H4 (cell line): ENCODE results near the gene CDC14A. TPM values are rescaled to one million over a fixed set of nuclear protein-coding genes. Genes with fewer than 3 reads are reported as not detected.
A peak's percentile ranks its signal among the peaks of the same experiment; 100 is the strongest.

Experiments used
- DNase-seq: peaks from one replicate; pipeline ENCODE4 v3.0.0-alpha.2; 2015; ENCODE audit warnings: low spot score
- total RNA-seq: library from RNA; depleted of rRNA; stranded (reverse); fragments of >200 nt; shearing (Covaris generic); gene quantifications from 2 replicates; pipeline ENCODE4 v1.2.3, GENCODE V29; 2014

Gene CDC14A
- total RNA-seq, 1 experiment from 2014 or later: 2.3 TPM

DNA sequence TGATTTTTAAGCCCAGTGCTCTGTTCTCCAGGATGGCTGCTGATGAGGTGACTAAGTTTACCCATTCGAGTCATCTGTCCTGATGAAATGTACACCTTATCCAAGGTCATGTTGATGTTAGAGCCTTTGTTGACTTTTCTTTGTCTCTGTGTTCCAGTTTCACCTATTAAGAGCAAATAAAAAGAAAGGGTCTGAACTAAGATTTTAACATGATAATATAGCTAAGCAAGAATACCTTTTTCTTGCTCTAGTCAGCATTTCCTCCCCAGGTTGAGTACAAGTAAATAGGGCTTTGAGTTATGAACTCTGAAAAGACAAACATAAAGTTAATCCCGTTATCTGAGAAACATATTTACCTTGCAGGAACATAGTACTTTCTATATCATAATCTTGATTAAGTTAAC, 133.6 kb downstream of the CDC14A start:
- DNase-seq: no peak

DNA sequence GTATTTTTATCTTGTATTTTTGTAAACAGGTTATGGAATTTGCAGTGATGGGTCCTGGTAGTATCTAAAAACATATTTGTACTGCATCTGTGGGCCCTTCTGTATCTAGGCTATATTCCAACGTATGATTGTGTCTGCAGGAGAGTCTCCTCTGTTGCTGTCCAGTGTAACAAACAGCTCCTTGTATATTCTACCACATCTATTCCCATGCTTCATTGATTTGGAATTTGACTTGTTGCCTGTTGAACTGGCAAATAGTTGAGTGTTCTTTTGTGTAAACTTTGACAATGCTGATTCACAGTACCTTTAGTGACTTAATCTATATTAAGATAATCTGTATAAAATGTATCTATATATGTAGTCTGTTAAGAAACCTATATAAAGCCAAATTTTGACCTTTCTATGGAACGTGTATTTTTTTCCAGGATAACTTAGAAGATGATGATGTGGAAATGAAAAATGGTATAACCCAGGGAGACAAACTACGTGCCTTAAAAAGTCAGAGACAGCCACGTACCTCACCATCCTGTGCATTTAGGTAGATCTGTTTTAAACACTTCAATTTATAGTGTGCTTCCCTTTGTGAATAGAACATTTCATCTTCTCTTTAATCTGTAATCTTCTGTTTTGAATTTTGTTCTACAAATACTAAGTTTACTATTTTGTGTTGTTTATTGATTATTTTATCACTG, 142.2 kb downstream of the CDC14A start:
- no peak for DNase-seq

DNA sequence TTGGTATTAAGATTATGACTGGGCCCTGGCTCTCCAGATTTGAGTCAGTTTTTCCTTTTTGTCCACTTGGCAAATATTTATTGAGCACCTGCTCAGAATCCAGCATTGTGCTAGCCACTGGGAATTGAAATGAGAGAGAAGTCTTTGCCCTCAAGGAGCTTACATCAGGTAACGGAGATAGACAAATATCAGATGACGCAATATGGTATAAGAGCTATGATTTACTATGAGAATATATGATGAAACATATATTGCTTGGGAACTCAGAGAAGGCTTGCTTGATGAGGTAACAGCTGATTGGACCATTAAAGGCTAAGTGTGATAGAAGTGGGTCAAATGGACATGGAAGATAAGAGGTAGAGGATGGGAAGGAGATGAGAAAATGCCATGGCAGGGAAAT, 144.6 kb downstream of the CDC14A start:
- no peak for DNase-seq

DNA sequence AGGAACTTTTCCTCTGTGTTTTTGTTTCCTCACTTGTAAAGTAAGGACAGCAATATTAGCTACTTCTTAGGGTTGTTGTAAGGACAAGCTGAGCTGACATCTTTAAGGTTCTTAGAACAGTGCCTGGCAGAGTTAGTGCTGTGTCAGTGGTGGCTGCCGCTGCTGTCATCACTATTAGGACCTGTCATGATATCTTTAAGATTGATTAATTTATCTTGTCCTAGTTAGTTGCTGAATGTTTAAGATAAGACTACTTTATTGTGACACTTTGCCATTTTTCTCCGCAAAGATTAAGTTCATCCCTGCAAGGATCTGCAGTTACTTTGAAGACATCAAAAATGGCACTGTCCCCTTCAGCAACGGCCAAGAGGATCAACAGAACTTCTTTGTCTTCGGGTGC, 145.5 kb downstream of the CDC14A start:
- DNase-seq: no peak

DNA sequence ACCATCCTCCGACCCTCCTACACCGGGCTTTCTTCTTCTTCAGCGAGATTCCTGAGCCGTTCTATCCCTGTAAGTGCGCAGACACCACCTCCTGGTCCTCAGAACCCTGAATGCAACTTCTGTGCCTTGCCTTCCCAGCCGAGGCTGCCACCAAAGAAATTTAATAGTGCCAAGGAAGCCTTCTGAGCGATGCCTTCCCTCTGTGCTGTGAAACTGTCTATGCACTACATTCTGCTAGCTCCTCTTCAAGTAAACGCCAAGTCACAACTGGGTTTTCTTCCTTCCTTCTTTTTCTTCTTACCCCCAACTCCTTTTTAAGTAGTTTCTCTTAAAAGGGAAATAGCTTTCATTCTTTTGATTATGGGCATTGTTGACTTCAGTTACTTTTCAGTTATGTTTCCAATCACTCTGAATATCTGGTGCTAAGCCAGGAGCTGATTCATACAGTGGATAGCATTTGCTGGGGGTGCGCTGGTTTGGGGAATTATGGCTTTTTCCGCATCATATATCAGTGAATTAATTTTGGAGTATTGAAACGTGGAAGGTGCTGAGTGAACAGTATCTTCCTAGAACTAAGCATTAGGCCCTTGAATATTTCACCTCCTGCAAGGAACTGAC, 147.0 kb downstream of the CDC14A start:
- no peak for DNase-seq

DNA sequence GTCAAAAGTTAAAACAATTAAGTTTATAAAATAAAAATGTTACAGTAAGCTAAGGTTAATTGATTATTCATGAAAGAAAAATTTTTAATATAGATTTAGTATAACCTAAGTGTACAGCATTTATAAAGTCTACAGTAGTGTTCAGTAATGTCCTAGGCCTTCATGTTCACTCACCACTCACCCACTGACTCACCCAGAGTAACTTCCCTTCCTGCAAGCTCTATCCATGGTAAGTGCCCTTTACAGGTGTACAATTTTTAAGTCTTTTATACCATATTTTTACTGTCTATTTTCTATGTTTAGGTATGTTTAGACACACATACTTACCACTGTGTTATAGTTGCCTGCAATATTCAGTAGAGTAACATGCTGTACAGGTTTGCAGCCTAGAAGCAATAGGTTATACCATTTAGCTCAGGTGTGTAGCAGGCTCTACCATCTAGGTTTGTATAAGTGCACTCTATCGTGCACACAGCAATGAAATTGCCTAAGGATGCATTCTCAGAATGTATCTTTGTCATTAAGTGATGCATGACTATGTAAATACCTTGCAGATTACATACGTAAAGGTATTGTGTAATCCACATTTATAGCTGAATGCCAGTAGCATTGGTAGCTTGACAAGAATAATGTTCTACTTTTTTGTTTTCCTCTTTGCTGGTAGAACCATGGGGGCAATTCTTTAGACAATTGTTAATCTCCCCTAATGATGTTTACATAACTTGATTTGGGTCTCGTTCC, 149.9 kb downstream of the CDC14A start:
- no peak for DNase-seq

DNA sequence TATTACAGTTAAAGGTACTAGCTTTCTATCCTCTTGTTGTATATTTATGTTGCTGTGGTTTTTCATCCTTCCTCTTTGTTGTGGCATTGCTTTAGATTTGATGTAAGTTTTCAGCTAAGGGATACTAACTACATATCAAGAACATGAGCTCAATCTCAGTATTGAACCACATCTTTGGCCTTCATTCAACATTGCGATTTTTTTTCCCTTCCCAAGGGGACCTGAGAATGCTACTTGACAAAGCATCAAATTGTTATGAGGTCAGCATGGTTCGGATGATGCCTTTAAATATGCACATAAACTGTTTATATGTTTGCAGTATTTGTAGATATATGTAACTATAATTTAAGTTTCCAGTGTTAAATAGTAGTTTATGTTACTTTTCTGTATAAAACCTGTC, 153.9 kb downstream of the CDC14A start:
- no peak for DNase-seq

DNA sequence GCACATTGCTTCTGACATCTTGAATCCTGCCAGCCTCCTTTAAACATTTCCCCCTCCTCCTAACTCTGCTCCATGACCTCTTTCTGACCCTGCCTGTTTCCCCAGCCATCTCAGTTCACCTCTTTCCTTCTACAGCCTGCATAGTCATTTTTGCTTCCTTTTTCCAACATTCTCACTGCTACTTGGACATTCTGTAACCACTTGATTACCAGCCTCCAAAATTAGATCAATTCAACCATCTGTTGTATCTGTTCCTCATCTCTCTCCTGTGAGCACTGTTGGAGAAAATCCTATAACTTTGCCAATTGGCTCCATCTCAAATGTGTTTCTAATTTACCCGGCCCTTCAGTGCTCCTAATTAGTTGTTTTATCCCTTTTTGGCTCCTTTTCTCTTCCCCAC, 158.1 kb downstream of the CDC14A start:
- no peak for DNase-seq

DNA sequence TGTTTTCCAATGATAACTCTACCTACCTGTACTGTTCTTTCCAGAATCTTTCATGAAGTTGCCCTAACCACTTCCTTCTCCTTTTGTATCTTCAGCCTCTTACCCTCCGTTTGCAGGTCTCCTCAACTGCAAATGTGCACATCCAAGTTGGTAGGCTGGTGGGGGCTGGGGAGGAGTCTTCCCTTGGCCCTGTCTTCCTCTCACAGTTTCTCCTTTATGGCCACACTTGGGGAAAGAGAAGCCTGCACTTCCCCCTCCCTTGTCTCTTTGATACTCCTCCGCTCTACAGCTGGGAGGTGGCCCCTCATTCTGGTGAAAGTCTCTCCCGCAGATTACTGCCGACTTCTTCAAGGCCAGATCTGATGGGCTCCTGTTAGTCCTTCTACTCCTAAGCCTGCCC, 158.8 kb downstream of the CDC14A start:
- DNase-seq: no peak

DNA sequence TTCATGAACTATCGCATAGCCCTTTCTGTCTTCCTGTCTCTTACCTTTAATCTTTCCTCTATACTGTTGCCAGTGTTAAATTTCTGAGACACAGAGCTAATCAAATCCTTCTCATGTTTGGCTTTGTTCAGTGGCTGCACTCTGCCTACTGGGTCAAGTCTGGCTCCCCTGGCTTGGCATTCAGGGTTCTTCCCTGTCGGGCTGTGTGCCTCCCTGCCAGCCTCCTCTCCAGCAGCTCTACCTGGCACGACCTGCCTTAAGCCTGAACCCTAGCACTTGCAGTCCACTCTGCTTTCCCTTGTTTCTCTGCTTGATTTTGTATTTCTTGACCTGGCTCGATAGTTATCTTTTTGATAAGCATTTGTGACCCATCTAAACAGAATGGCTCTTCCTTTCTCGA, 159.5 kb downstream of the CDC14A start:
- no peak for DNase-seq

DNA sequence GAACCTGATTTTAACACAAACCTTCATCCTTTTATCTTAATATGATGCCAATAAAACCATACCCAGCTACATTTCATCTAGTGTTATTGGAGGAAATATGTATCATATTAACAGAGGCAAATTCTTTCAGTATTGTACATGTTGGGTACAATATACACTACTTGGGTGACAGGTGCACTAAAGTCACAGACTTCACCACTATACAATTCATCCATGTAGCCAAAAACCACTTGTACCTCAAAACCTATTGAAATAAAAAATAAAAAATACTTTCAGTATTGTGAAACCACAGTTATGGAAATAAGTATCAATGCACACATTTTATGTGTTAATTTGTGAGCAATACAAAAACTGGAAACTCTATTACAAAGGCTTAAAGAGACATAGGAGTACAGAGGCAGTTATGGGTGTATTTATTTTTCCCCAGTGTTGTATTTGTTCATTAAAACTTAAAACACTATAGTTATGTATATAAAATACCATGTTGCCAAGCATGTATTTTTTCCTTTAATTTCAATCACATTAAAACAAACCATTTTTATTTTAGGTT, 160.6 kb downstream of the CDC14A start:
- DNase-seq: no peak

DNA sequence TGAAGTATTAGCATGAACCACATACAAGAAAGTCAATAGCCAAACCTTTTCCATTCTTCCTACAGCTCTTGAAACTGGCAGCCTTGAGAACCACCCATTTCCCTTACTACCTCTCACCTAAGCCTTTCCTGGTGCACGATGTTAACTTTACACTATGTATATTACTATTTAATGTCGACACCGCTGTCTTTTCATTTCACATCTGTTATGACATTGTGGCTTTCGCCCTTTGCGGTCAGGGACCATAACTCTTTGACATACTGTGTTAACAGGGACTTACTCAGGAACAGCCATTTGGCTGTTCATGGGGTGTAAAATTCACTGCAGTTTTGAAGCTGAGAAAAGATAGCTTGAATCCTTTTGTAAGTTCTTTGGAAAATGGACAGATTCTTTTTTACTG, 164.6 kb downstream of the CDC14A start:
- no peak for DNase-seq

DNA sequence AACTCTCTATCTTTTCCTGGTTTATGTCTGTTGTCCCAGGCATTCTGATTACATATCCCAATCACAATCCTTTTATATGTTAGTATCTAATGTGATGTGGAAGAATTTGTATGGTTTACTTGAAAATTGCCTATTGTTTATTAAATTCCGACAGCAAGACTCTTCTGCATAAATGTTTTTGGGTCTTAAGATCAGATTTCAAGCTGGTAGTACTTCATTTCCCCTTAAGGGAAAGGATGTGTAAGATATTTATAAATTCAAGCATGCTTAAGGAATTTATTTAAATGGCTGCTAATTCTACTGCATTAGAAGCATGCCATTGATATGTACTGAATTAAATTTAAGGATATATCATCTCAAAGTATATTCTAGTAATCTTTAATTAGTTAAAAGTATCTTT, 165.2 kb downstream of the CDC14A start:
- DNase-seq: no peak

DNA sequence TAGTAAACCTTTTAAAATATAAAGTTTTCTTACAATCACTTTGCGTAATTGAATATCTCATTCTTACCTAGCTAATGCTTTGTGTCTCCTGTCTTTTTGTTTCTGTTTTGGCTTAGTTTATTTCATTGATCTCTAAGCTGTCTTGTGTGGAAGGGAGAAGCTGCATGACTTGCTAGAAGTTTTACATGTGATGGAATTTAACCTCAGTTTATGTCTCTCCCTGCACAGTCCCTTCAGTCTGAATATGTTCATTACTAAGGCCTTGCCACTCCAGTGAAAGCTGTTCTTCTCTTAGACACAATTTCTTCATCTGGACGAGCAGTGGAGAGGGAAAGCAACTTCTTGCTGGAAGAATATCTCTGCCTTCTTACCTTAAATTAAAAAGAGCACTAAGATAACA, 165.7 kb downstream of the CDC14A start:
- DNase-seq: no peak

DNA sequence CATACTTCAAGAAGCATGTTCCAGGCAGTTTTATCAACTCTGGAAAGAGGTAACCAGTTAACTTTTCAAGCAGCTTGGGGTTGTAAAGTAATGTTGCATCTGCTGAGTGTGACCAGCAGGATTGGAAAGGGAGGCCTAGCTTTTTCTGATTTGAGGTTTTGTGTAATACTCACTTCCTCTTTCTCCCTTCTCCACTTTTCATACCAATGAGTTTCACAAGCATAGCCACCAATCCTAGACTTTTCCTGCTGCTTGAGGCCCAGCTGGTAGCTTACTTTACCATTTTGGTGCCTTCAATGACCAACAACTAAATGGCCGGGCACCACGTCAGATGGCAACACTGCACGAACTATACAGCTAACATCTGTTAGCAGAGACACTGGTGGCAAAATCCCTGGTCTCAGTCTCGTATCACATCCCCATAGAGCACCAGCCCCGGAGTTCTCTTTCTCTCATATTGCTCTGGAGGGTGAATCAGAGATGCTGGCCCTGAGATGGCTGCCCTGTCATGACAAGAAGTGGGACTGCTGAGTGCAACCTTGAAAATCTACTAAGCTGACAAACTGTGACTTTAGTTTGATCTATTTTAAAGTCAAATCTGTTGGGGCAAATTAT, 170.8 kb downstream of the CDC14A start:
- DNase-seq: no peak

DNA sequence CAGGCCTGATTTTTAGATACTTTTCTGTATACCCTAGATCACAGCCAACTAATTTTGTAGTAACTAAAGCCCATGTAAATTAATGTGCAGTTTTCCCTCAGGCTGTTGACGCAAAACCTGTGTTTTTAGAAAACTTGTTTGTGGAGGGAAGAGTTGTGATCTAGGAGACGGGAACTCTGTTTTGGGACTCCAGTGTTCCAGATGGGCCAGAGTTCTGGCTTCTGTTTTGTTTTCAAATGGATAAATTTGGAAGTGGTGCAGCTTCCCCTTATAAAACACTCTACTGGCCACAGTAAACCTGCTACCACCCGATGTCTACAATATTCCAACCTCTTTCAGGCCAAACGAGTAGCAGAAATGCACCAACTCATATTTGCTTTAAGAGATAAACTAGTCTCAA, 172.0 kb downstream of the CDC14A start:
- no peak for DNase-seq

DNA sequence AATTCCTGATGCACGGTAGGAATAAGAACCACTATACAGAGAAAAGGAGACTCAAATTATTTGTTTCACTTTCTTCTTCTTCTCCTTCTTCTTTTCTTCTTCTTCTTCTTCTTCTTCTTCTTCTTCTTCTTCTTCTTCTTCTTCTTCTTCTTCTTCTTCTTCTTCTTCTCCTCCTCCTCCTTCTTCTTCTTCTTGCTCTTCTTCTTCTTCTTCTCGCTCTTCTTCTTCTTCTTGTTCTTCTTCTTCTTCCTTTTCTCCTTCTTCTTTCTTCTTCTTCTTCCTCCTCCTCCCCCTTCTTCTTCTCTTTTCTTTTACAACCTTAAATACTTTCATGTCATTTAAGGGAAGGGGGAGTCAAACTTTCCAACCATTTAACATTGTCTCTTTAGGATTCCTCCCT, 174.6 kb downstream of the CDC14A start:
- no peak for DNase-seq

DNA sequence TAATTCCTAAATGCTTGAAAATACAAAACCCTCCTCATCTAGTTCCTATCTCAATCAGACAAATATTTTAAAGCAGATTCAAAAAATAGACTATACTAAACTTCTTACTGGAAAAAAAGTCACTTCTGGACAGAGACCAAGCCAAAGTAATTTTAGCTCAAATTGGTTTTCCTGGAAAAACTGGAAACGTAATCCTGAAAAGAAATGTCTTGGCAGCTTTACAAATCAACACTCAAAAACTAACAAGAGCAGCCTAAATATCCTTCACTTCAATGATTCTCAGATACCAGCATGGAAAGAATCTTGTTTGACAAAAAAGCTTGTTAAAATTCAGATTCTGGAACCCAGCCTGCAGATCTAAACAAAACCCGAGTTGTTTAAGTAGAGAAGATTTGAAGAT, 176.6 kb downstream of the CDC14A start:
- DNase-seq: peak; percentile 54

DNA sequence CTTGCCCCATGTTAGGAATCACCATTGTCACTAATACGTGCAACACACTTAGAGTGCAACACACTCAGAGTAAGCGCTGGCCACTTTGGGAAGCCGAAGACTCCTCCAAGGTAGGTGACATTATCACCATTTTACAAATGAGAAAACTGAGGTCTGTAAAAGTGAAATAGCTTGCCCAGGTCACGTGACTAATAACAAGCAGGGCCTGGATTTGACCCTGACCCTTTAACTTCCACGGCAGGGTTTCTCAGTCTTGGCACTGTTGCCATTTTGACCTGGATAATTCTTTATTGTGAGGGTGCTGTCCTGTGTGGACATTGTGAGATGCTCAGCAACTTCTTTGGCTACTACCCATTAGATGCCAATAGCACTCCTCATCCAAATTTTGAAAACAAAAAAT, 177.8 kb downstream of the CDC14A start:
- no peak for DNase-seq

DNA sequence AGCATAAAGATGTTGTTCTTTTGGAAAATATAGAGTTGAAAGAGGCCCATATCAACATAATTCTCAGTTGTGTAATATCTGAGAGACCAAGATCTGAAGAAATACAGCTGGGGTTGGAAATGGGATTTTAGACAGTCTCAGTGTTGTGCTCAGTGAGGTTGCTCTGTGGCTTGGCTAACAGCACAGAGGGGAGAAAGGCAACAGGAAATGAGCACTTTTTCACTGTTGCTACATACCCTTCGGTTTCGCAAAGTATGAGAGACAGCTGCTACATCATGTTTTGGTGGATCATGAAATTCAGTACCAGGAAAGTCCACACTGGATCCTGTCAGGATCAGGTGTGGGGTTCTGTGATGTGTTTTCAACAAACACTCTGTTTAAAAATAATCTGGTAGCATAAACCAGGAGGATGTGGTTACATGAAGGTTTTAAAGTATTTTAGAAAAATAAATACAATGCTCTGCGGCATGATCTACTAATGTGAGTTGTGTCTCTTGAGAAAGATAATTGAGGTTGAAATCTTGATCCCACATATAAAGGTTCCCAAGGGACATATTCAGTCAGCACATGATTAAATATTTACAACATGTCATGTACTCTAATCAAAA, 178.7 kb downstream of the CDC14A start:
- peak; percentile 68 for DNase-seq

DNA sequence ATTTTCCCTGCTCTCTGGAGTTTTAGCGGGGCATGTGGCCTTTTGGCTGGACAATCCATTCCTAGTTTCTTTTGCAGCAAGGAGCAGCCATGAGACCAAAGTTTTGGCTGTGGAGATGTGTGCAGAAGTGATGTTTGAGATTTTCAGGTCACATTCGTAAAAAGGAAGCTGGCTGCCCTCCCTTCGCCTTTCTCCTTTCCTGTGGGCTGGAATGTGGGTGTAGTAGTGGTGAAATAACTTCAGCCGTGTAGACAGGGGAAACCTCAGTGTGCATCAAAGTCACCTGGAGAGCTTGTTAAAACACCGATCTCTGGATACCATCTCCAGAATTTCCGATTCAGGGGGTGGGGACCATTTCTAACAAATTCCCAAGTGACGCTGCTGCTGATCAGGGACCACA, 180.3 kb downstream of the CDC14A start:
- no peak for DNase-seq

DNA sequence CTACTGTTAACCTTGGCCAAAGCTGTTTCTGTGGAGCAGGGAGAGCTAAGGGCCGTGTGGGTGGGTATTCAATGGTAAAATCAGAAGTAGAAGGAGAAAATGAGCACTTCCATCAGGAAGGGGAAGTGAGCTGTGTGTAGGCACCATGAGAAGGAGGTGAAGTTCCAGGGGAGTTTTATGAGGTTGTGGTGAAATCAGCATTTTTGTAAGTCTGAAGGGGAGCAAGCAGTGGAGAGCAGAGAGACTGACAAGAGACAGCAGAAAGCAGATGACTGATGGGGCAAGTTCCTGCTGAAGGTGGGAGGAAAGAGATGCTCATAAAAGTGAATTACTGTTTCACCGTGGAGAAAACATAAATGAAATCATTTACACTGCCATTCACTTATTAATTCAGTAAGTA, 183.0 kb downstream of the CDC14A start:
- DNase-seq: no peak
